Fibroblast of upper back skin (primary cell): Measurements from ENCODE around the gene SDC1.
A peak's percentile ranks its signal among the peaks of the same experiment; 100 is the strongest.
"Not testable (repeated sequence)": the region's sequence is repeated elsewhere in the genome, so short reads cannot be mapped to it uniquely, and the experiment has no call there.

ENCODE experiments used
- DNase-seq: peaks from one replicate; pipeline ENCODE4 v3.0.0-alpha.2; 2013

The SDC1 gene

DNA sequence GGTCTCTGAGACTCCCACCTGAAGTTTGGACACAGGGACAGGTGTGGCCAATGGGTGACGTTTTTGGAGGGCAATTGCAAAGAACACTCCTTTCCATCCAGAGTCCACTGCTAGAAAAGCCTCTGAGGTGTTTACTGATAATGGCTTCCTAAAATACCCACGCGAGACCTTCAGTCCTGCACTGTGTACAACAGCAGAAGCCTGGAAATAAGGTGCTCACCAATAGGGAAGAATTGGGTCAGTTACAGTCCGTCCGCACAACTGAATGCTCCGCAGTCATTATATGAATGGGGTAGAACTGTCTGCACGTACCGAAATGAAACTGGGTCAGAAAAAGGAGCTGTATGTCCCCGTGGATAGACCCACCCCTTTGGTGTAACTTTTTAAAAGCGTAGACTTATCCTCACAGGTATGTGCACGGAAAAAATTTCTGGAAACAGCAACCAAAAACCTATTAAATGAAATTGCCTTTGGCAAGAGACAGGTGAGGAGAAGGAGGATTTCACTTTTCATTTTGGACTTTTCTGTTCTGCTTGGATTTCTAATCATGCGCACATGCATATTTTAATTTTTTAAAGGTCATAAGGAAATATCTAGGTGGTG lies 29.4 kb downstream of the SDC1 start:
- no peak for DNase-seq

DNA sequence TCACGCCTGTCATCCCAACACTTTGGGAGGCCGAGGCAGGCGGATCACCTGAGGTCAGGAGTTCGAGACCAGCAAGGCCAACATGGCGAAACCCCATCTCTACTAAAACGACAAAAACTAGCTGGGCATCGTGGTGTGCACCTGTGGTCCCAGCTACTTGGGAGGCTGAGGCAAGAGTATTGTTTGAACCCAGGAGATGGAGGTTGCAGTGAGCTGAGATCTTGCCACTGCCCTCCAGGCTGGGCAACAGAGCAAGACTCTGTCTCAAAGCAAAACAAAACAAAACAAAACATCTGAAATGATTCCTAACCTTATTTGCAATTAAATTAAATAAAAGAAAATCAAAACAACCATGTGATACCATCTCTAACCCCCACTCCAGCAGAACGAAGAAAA lies 29.9 kb downstream of the SDC1 start:
- DNase-seq, result not testable (repeated sequence)

DNA sequence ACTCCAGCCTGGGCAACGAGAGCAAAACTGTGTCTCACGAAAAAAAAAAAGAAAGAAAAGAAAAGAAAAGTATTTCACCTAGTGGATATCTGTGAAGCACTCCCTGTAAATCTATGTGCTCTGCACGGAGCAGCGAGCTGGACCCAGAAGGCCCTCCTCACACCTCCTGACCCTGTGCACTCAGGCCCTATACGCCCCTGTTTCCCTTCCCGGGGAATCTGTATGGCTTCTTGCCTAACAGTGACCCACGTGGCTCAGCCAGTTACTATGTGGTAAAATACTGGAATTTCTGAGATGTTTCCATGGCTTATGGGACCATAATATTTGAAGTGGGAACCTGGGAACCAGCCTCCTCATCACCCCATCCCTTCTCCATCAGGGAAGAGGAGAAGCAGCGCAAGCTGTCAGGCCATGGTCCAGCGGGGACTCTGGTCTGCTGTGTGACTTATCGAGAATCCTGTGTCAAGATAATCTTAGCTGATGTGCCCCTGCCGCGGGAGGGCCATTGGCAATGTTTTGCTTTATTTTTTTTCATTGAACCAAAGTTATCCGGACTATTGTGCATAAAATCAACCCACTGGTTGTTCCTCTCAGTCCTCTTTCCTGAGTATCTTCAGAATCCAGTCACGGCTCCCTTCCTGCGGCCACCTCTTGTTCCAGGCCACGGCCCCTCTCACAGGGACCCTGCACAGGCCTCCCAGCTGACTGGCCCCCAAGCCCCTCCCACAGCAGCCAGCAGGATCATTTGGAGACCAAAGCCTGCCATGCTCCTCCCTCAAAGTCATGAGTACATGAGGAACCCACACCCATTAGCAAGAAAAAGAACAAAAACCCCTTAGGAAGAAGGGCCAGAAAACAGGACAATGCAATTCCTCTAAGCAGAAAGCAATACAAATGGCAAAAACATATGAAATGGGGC lies 30.6 kb downstream of the SDC1 start:
- DNase-seq, result no peak

DNA sequence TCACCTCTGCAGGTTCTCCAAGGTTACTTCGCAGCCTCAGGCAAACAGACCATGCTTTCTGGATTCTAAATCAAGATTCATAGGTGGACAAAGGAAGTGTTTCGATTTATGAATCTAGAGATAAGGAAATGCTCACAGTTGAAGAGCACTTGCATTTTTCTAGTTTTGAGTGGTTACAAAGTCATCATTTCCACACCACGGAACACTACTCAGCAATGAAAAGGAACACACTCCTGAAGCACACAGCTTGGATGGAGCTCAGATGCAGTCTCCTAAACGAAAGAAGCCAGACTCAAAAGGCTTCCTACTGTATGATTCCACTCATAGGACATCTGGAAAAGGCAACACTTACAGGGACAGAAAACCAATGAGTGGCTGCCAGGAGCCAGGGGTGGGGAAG lies 31.7 kb downstream of the SDC1 start:
- DNase-seq, result no peak

DNA sequence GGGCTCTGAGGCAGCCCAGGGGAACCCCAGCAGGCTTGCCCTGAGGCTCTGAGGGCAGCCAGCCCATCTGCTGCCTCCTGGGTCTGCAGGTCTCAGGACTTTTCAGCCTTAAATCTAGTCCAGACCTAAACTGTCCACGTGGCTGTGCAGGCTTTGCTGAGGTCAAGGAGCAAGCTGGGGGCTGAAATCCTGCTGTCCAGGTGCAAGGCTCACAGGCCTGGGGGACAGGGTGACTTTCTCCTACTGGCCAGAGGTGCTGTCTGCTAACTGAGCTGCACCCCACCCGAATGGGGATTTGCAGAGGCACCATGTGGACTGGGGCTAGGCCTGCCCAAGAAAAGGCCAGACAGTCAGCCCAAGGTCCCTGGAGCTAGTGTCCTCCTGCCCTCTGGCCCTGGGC lies 32.1 kb downstream of the SDC1 start:
- DNase-seq, result no peak

DNA sequence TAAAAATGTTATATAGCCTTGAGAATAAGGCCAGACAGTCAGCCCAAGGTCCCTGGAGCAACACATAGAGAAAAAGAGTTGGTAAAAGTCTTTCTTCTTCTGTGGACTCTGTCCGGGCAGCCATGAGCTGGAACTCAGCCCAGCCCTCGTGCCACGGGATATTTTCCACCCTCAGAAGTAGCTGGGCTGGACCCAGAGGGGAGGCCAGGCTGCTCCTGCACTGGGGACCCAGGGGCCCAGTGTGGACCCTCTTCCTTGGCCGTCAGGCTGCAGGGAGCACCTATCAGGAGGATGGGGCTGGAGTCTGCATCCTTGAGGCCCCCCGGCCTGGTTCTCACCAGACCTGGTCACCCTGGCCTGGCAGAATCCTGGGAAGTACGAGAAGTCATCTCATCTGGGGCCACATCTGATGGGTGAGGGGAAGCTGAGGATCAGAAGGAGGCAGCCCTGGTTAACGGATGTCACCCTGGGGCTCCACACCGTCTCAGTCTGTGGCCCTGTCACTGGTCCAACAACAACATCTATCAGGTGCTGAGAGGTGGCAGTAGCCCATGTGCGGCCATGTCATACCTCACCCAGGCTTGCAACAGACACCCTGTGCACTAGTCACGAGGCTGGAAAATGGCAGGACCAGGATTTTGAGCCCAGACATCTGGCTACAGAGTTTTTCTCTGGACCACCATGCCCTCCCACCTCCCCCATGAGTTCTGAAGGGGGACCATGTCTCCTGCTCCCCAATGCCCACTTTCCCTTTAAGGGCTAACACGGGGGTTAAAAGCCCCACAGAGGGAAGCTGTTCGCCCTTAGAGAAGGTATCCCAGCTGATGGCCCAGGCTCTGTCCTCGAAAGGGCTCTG lies 33.0 kb downstream of the SDC1 start:
- DNase-seq, result no peak

DNA sequence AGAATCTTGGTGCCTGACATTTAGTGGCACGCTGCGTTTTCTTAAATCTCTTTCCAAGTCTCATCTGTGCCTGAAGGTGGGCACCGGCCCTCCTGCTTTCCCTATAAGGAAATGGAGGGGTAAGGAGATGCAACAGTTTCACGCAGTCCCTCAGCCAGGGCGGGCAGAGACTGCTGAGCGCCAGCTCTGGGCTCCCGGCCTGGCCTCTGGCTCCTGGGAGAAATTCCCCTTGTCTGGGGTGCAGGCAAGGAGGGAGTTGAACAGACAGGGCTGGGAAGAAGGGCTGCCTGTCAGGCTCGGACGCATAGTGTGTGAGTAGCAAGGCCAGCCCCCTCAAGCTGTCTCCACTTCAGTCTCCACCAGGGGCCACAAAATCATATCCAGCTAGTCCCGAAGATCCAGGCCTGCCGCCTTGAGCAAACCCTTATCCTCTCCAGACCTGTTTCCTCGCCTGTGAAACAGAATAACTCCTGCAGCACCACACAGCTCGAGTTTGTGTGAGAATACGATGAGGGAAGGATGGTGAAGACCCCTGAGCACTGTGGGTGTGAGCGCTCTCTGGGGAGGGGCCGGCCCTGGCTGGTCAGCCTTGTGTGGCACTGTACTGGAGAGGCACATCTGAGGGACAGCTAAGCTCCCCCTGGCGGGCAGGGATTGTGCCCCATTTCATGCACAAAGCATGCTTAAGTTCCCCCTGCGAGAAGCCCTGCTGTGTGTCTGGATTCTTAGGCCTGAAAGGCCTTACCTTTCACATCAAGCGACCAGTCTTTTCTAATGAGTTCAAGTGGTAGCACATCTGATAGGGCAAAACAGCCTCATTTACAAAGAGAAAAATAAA lies 33.8 kb downstream of the SDC1 start:
- DNase-seq, result no peak

DNA sequence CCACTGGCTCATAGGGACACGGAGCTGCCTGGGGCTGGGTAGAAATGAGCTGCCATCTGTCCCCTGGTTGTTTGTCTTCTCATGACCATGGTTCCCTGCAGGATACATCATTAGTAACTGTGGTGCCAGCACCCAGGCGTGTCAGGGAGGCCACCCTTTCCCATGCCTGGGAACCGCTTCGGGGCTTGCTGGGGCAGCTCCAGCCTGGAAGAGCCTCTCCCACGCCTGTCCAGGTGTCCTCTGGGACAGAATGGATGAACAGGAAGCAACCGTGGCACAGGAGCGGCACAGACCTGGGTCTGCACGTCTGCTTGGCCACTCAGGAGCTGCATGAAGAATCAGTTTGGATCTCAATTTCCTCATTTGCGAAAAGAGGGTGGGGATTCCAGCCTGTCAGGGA lies 34.8 kb downstream of the SDC1 start:
- DNase-seq, result no peak

DNA sequence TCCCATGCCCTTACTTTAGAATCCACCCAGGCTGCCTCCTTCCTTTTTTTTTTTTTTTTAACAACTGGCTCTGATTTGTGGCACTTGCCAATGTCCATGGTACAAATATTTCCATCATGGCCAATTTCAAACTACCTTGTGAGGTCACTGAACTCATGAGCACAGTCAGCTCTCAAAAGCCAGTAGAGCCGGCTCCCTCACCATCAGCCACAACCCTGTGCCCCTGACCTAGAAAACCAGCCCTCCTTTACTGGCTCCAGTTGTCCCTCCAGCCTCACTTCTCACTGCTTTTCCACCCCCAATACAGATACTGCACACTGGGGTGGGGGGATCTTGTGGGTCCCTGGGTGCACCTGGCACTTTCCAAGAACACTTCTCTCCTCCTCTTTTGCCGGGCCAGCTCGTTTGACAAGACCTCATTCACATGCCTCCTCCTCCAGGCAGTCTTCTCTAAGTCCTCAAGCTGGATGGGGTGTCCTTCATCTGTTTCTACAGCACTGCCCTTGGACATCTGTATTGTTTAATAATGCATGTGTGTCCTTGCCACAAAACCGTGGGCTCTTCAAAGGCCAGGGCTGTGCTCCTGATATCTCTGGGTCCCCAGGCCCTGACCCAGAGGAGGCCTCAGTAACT lies 35.5 kb downstream of the SDC1 start:
- DNase-seq, result no peak

DNA sequence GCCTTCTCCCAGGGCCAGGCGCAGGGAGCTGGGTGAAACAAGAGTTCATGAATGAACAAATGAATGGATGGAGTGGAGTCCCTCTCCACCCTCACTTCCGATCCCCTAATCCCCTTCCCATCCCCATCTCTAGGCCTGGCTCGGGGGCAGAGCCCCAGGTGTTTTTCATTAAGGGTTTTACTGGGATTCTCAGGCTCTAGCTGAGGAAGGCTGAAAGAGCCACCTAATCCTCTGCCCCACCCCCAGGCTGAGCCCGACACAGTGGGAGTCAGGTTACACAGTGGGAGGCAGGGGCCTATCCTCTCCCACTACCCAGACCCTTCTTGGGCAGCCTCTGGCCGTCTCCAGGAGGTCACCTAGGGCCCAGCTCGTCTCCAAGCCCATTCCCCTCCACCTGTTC lies 36.1 kb downstream of the SDC1 start:
- peak; percentile 65 for DNase-seq

DNA sequence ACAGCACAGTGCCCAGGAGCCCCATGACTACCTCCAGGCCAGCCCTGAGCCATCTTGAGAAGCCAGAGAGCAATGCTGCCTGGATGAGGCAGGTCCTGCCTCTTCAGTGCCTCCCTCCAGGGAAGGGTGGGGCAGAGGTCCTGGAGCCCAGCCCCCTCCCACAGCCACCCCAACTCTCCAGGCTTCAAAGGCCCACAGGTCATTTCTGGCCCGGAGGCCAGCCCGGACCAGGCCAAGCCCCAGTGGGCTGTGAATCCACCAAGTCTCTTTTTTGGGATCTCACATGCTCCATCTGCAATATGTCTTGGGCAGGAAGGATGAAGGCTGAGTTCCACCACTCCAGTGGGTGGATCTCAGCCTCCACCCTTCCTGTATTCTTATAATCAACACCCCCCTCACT lies 36.7 kb downstream of the SDC1 start:
- no peak for DNase-seq

DNA sequence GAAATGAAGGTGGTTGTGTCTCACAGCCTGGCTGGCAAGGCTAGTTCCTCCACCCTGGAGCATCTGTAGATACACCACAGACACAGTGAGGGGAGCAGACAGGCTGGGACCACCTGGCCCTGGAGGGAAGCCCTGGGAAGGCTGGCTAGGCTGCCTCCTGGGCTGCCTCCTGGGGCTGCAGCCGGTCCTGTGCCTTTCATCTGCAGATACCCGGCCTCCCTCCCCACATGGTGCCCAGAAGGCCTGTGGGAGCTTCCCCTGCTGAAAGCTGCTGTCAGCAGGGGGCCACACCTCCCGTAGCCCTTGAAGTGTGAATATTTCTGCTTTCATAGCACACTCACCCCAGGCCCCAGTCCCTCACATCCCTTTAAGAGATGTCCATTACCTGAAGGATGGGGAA lies 37.6 kb downstream of the SDC1 start:
- DNase-seq, result no peak

DNA sequence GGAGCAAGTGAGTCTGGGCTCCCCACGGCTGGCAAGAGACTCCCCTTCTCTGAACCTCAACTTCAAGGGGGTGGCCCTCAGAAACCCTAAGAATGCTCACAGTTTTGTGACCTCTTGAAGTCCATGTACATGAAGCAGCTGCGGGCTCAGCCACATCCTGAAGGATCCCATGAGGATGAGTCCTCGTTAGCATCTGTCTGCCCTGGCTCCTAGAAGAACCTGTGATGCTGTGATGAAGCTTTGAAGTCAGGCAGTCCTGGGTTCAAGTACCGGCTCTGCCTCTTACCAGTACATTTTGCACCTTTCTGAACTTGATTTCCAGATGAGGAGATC lies 38.1 kb downstream of the SDC1 start:
- DNase-seq, result no peak

DNA sequence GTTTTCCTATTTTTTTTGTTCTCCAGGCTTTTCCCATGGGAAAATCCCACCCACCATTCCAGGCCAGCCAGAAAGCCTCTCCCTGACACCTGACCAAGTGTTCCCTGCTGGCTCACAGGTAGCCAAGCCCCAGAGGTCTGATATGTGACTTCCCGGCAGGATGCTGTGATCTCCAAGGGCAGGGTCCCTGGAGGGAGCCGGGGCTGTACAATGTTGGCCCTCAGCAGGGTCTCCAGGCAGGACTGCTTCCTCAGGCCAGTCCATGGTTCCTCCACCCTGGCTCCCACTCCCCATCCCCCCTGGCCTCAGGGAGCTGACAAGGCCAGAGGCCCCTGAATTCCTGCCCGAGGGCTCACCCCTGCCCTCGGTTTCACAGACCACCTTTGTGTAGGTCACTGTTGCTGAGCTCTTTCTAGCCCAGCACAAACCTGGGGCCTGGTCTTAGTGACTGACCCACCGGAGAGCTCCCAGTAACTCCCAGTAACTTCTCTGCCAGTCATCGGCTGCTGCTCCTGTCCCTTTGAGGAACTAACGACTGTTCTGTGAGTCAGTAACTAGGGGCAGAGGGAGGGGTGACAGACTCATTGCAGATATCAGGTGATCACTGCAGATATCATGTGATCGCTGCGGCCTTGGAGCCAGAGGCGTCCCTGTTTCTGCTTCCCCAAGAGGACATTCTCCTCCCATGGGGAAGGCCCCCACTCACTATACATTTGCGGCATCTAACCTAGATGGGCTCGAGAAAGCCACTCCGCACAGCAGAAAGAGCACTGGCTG lies 38.7 kb downstream of the SDC1 start:
- DNase-seq, result peak; percentile 53

DNA sequence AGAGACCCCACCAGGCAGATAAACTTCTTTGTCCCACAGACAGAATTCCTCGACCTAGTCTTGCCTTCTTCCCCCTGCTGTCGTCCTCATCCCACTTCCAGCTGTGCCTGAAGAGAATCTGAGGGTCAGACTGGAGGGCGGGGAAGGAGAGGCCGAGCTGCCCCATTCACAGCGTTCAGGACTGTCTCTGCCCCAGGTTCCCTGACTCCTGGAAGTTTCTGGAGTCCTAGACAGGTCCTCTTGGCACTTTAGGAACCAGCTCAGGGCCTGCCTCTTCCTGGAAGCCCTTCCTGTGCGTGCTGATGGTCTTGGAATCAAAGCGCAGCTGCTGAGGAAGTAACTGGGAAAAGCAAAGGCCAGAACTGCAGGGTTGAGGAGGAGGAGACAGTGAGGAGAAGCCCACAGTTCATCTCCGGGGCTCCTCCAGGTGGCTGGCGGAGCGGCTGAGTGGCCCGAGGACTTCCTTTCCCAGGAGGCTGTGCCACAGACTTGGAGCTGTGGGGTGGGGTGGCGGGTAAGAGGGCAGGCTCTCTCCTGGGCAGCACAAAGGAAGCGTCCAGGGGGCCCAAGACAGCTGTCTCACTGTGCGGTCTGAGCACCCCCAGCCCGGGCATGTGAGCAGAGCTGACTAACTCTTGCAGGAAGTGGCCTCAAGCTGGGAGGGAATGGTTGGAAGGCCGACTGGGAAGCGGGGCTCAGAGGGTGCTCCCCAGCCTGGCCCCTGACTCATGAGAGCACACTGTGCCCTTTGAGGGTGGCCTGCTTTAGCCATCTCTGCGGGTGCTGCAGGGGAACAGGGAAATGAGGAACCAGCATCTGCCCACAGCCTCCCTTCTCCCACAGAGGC lies 39.5 kb downstream of the SDC1 start:
- DNase-seq, result peak; percentile 85

DNA sequence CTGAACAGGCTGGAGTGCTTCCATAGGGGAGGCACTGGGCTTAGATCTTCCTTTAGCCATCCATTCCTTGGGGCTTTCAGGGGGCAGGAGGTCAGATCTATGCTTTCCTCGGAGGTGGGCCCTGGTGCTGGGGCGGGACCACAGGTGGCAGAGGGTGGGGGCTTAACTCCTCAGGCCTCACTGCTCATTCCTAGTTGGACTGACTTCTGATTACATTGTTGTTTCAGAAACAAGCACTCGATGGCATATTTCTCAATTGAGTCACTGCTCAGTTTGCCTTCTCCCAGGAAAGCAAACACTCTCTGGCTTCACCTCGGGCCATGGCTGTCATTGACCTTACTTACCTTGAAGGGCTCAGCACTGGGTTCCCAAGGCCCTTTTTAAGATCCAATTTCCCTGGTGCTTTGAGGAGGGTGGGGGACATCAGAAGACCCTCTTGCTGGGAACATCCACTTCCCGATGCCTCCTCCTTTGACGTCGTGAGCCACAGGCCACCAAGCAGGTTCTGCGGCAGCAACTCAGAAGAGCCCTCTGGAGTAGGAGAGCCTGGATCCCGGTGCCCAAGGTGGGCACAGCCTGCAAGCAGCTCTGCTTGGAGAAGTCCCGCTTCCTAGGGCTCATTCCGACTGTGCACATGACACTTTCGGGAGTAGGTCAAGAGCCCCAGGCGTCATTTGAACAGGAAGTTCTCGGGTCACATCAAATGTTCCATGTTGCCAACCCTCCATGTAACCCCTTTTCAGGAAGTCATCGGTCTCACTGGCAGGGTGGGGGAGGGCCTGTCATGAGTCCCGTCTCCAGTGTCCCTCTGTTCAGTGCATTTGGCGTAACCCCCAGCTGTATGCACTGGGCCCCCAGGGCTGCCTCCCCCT lies 40.6 kb downstream of the SDC1 start:
- peak; percentile 73 for DNase-seq

DNA sequence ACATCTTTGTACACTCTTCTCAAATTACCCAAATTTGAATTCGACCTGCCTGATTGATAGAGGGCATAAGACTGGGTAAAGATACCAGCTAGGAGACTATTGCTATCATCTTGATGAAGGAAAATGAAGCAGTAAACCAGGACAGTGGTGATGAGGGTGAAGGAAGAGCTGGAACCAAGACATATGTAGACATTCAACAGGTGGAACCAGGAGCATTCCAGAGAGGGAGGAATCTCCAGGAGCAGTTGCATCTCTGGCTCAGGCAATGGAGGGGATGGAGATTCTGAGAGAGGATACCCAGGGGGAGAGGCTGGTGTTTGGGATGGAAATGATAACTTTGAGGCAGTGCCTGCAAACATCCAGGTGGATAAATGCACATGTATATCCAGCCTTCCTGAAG lies 41.6 kb downstream of the SDC1 start:
- DNase-seq, result no peak

DNA sequence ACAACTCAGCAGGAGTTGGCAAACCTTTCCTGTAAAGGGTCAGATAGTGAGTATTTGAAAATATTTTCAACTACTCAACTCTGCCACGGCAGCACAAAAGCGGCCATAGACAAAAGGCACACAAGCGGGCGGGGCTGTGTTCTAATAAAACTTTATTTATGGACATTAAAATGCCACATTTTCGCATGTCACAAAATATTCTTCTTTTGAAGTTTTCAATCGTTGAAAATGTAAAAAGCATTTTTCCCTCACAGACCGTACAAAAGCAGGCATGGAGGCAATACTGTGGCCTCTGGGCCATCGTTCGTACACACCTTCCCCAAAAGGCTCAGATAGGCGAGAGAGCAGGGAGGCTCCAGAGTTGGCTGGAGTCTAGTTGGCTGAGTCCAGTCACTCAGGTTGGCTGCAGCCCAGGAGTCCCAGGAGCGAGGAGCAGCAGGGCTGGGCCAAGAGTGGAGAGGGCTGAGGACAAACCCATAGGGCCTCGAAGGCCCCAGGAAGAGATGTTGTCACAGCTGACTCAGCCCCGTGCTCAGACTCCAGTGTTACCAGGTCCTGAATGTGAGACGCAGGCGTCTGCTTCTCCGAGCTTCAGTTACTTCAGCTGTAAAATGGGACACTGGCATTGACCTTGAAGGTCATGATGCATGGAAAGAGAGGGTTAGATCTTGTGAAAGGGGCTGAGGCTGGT lies 42.5 kb downstream of the SDC1 start:
- peak; percentile 69 for DNase-seq

DNA sequence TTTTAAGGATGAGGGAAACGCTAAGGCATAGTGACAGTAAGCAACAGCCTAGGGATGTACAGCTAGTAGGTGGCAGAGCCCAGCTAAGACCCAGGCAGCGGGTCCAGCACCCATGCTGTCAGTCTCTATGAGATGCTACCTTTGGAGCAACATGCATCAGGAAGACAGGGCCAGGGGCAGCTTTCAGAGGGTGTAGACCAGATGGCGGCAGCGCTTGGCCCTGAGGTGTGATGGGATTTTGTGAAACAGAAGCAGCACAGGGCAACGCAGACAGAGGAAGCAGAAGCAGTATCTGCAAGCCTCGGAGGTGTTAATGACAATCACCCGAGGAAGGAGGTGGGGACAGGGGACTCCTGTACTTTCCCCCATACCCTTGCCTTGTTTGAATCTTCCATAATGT lies 43.2 kb downstream of the SDC1 start:
- DNase-seq, result no peak
